CD4-positive, alpha-beta T cell treated with Interleukin-17A for 1 hour (primary cell): Measurements from ENCODE around the gene FARP1.

Experiments used
- DNase-seq: peaks from one replicate; pipeline ENCODE4 v3.0.0-alpha.2; 2020

The FARP1 gene

GRCh38 chr13:98134901-98135300 lies 8.0 kb upstream of the FARP1 start:
- no peak for DNase-seq

GRCh38 chr13:98141091-98141490 lies 1.8 kb upstream of the FARP1 start:
- no peak for DNase-seq

GRCh38 chr13:98141509-98142379 lies 1.1 kb upstream of the FARP1 start:
- DNase-seq: no peak

GRCh38 chr13:98143157-98143553 lies 261 bp downstream of the FARP1 start:
- DNase-seq: no peak

GRCh38 chr13:98143601-98144026 lies 720 bp downstream of the FARP1 start:
- no peak for DNase-seq

GRCh38 chr13:98144027-98144741 lies 1.3 kb downstream of the FARP1 start:
- no peak for DNase-seq

- no peak for DNase-seq
Measured at GRCh38 chr13:98144801-98145350, 2.0 kb downstream of the FARP1 start.

GRCh38 chr13:98147521-98147920 lies 4.6 kb downstream of the FARP1 start:
- DNase-seq: no peak

GRCh38 chr13:98150832-98151479 lies 8.1 kb downstream of the FARP1 start:
- no peak for DNase-seq

- DNase-seq: no peak
Measured at GRCh38 chr13:98155475-98156109, 12.7 kb downstream of the FARP1 start.

GRCh38 chr13:98156259-98156658 lies 13.4 kb downstream of the FARP1 start:
- no peak for DNase-seq

- no peak for DNase-seq
Measured at GRCh38 chr13:98157188-98157587, 14.3 kb downstream of the FARP1 start.

GRCh38 chr13:98157609-98158008 lies 14.7 kb downstream of the FARP1 start:
- DNase-seq: no peak

- no peak for DNase-seq
Measured at GRCh38 chr13:98158172-98158899, 15.4 kb downstream of the FARP1 start.

- DNase-seq: no peak
Measured at GRCh38 chr13:98162935-98163334, 20.0 kb downstream of the FARP1 start.

- DNase-seq: no peak
Measured at GRCh38 chr13:98169331-98169730, 26.4 kb downstream of the FARP1 start.

GRCh38 chr13:98171900-98172589 lies 29.2 kb downstream of the FARP1 start:
- no peak for DNase-seq

- no peak for DNase-seq
Measured at GRCh38 chr13:98172590-98173422, 29.9 kb downstream of the FARP1 start.

GRCh38 chr13:98173431-98174152 lies 30.7 kb downstream of the FARP1 start:
- DNase-seq: no peak

GRCh38 chr13:98174307-98174706 lies 31.4 kb downstream of the FARP1 start:
- DNase-seq: no peak
